ENCODE data around the gene STK24. TPM values are rescaled to one million over a fixed set of nuclear protein-coding genes. Genes with fewer than 3 reads are reported as not detected.

Gene STK24
- total RNA-seq, 1 donor from 2014 or later: 88.4 TPM

DNA sequence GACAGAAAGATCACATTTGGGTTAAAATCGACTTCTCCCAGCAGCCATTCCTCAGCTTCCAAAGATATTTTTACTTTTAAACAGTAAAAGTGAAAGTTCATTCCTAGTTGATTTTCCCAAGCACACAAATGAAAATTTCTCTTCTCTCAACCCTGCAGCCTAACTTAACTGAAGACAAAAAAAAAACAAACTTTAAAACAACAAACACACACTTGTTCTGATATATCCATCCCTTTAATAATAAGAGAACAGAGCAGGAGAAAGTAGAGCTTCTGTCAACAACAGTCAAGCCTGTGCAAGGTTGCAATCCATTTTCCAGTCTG, 72.9 kb downstream of the STK24 start:
- H3K4me1 Mint-ChIP-seq: peaks cover 43% of the 10 kb centered on the region
- TF ChIP-seq, protein P1, sequence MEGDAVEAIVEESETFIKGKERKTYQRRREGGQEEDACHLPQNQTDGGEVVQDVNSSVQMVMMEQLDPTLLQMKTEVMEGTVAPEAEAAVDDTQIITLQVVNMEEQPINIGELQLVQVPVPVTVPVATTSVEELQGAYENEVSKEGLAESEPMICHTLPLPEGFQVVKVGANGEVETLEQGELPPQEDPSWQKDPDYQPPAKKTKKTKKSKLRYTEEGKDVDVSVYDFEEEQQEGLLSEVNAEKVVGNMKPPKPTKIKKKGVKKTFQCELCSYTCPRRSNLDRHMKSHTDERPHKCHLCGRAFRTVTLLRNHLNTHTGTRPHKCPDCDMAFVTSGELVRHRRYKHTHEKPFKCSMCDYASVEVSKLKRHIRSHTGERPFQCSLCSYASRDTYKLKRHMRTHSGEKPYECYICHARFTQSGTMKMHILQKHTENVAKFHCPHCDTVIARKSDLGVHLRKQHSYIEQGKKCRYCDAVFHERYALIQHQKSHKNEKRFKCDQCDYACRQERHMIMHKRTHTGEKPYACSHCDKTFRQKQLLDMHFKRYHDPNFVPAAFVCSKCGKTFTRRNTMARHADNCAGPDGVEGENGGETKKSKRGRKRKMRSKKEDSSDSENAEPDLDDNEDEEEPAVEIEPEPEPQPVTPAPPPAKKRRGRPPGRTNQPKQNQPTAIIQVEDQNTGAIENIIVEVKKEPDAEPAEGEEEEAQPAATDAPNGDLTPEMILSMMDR (IDR thresholded peaks at IDR 0.05; ENCODE audit: unreplicated experiment): no peak
- no peaks in the 10 kb centered on the region for H3K9me3 Mint-ChIP-seq
- no peak for DNase-seq (ENCODE audit: low spot score in 2 of 2, unreplicated experiment in 2 of 2)
- H3K27ac Mint-ChIP-seq: no peak overlapping the region
- peaks cover 15% of the 10 kb centered on the region for H3K36me3 Mint-ChIP-seq
- no peak overlapping the region for H3K4me3 Mint-ChIP-seq
- H3K27me3 Mint-ChIP-seq (ENCODE audit: low read depth): no peaks in the 10 kb centered on the region

GRCh38 chr13:98503175-98504028, 73.5 kb downstream of the STK24 start:
- Mint-ChIP-seq H3K9me3 (no peaks in the 10 kb centered on the region), H3K27me3 (ENCODE audit: low read depth) (no peaks in the 10 kb centered on the region), H3K27ac (no peak overlapping the region), H3K4me1 (peaks cover 38% of the 10 kb centered on the region), H3K36me3 (peaks cover 16% of the 10 kb centered on the region), H3K4me3 (no peak overlapping the region)
- DNase-seq (ENCODE audit: low spot score in 2 of 2, unreplicated experiment in 2 of 2): no peak
- TF ChIP-seq, protein P1 (IDR thresholded peaks at IDR 0.05; ENCODE audit: unreplicated experiment): no peak

DNA sequence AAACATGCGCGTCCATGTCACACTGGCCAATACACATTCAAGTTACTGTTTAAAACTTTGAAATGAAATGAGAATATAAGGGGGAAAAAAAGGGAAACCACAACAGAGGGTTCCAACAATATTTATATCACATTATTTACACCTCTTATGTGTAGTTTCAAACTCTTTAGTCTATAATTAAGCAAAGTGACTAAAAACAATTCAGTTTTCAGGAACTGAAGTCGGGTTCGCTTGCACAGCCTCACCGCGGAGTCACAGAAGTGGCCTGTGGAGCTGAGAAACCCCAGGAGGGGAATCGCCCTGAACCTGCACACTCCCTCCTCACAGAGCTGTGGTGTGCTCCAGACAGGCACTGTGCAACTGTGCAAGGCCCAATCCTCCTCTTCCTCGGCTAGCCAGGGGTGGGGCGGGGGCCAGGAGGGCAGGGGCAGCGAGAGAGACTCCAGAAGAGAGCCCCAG, 75.9 kb downstream of the STK24 start:
- Mint-ChIP-seq H3K27me3 (ENCODE audit: low read depth) (no peaks in the 10 kb centered on the region), H3K9me3 (no peaks in the 10 kb centered on the region), H3K36me3 (peaks cover 29% of the 10 kb centered on the region), H3K4me3 (no peak overlapping the region), H3K4me1 (peaks cover 24% of the 10 kb centered on the region), H3K27ac (no peak overlapping the region)
- TF ChIP-seq, protein P1 (IDR thresholded peaks at IDR 0.05; ENCODE audit: unreplicated experiment): no peak
- no peak for DNase-seq (ENCODE audit: low spot score in 2 of 2, unreplicated experiment in 2 of 2)

DNA sequence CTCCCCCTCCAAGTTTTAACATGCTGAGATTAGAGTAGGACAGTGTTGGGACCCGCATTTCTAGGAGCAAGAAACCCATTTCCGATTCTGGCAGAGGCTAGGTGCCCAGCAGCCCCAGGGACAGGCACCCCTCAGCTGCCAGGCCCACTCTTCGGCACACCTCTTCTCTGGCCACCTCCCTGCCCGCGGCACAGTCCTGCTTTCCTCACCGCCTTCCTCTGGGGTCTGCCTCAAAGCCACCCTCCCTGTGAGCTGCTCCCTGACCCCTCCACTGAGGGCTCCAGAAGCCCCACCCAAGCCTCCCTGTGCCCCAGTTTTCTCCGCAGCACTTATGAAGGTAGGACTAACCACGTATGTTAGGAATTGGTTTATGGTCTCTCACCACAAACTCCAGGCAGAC, 79.9 kb downstream of the STK24 start:
- H3K4me1 Mint-ChIP-seq: peaks cover 25% of the 10 kb centered on the region

DNA sequence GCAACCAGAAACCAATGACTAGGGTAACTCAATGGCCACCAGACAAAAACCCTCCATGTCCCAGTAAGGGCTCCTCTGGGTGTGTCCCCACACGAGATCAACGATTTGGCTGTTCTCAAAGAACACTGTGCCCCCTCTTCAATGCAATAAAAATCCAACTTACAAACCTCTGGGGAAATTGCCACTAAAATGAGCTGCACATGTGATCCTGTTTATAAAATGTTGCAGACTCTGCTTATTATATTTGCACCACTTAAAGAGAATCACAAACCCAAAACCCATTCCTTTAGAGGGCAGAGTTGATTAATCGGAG, 80.5 kb downstream of the STK24 start:
- H3K27ac Mint-ChIP-seq: no peak overlapping the region
- DNase-seq (ENCODE audit: low spot score in 2 of 2, unreplicated experiment in 2 of 2): no peak
- TF ChIP-seq, protein P1 (IDR thresholded peaks at IDR 0.05; ENCODE audit: unreplicated experiment): no peak
- no peaks in the 10 kb centered on the region for H3K27me3 Mint-ChIP-seq (ENCODE audit: low read depth)
- peaks cover 27% of the 10 kb centered on the region for H3K4me1 Mint-ChIP-seq
- peaks cover 22% of the 10 kb centered on the region for H3K36me3 Mint-ChIP-seq
- no peaks in the 10 kb centered on the region for H3K9me3 Mint-ChIP-seq
- no peak overlapping the region for H3K4me3 Mint-ChIP-seq

More for the DNA sequence above, 79.9 kb downstream of the STK24 start:
- TF ChIP-seq, protein P1 (IDR thresholded peaks at IDR 0.05; ENCODE audit: unreplicated experiment): no peak
- Mint-ChIP-seq H3K27ac (no peak overlapping the region), H3K27me3 (ENCODE audit: low read depth) (no peaks in the 10 kb centered on the region), H3K9me3 (no peaks in the 10 kb centered on the region), H3K4me3 (no peak overlapping the region), H3K36me3 (peaks cover 22% of the 10 kb centered on the region)
- DNase-seq (ENCODE audit: low spot score in 2 of 2, unreplicated experiment in 2 of 2): no peak

Data from mesothelial cell of epicardium (in vitro differentiated cells).